NCI-H2029 (cell line): ENCODE results near the gene FBXO38.

ENCODE experiments used
- DNase-seq: peaks from one replicate; lab custom pipeline; 2025; lab: John Stamatoyannopoulos, UW

Gene FBXO38

GRCh38 chr5:148386041-148386440 is 2.3 kb downstream of the FBXO38 start:
- DNase-seq: no peak

DNA sequence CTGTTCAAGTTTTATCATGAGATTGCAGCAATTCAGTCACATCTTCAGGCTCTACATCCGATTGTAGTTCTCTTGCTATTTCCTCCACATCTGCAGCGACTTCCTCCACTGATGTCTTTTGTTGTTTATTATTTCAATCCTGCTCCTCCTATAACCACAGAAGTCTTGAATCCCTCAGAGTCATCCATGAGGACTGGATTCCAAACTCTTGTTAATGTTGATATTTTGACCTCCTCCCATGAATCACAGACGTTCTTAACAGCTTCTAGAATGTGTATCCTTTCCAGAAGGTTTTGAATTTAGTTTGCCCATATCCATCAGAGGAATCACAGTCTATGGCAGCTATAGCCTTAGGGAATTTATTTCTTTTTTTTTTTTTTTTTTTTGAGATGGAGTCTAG is 3.6 kb downstream of the FBXO38 start:
- DNase-seq: no peak

DNA sequence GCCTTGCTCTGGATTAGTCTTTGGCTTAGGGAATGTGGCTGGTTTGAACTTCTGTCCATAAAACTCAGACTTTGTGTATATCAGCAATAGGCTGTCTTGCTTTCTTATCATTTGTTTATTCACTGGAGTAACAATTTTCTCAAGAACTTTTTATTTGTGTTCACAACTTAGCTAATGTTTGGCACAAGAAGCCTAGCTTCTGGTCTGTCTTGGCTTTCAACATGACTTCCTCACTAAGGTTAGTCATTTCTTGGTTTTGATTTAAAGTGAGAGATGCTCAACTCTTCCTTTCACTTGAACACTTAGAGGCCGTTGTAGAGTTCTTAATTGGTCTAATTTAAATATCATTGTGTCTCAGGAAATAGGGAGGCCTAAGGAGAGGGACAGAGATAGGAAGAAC is 4.9 kb downstream of the FBXO38 start:
- no peak for DNase-seq

GRCh38 chr5:148390914-148391313 is 7.2 kb downstream of the FBXO38 start:
- no peak for DNase-seq

DNA sequence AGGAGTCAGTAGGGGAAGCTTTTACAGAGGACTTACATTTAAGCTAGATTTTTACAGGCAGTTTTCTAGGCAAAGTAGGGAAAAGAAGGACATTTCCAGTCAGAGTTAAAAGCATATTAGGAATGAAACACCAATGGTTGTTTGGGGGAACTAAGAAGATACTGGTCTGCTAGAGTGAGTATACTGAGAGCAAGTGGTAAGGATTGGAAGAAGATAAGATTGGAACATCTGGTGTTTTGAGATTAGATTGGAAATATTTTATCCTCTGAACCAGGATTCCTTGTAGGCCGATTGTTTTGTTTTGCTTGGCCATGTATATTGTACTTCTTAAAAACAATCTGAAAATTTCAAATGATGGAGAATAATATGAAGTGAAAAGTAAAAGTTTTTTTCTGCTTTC is 7.7 kb downstream of the FBXO38 start:
- no peak for DNase-seq

DNA sequence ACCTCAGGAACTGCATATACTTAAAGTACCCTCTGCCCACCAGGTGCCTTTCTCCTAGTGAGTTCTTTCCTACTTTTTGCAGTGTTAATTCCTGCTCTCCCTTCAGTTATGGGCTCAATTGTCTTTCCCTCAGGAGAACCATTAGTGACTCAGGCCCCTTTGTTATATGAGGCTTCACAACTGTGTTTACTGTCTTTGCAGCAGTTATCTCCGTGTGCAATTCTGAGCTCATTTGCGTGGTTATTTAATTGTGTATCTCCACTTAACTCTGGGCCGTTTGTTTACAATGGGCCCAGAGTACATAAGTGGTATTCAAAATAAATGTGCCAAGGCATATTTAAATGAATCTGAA is 9.6 kb downstream of the FBXO38 start:
- peak; percentile 94 for DNase-seq

DNA sequence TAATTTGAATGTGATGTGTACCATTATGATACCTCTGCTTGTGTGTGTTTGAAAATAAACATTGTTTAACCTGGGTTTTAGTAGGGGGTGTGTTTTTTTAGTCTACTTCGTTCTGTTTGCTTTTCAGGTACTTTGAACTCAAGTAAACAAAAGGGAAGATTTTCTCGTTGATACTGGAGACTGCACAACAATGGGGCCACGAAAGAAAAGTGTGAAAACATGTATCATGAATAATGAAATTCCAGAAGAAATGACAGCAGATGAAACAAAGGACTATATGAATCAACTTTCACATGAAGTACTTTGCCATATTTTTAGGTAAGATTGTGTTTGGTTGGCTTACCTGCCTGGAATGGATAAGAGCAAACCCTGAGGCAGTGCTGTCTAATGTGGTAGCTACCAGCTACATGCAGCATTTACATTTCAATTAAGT is 10.8 kb downstream of the FBXO38 start:
- peak; percentile 48 for DNase-seq

- no peak for DNase-seq
Measured at GRCh38 chr5:148395031-148395430, 11.3 kb downstream of the FBXO38 start.

DNA sequence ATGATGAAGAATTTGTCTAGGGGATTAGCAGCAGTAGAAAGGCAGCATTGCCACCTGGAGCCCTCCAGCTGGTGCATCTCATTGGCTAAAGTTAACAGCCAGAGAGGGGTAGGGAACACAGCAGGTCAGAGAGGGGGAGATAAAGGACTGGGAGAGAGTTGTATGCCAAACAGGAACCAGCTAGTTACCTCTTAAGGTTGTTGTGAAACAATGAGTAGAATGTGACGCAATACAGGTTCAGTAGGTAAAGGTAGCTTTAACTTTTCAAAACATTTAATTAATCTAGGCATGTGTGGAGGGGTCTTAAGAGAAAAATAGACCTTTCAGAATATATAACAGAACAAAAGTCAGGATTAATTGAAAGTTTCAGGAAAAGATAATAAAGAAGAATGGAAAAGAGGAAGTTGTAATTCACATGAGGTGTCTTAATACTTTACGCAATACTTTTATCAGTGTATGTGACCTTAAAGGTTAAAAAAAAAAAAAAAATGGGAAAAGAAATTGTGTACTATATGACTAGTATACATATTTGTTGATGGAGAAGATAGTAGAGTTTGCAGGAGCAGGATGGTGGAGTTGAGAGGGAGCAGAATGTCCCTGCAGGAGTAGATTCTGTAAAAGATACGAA is 14.3 kb downstream of the FBXO38 start:
- peak; percentile 76 for DNase-seq

GRCh38 chr5:148398698-148399121 is 15.0 kb downstream of the FBXO38 start:
- DNase-seq: no peak

GRCh38 chr5:148401604-148402003 is 17.8 kb downstream of the FBXO38 start:
- DNase-seq: no peak

GRCh38 chr5:148403344-148403743 is 19.6 kb downstream of the FBXO38 start:
- DNase-seq: no peak

DNA sequence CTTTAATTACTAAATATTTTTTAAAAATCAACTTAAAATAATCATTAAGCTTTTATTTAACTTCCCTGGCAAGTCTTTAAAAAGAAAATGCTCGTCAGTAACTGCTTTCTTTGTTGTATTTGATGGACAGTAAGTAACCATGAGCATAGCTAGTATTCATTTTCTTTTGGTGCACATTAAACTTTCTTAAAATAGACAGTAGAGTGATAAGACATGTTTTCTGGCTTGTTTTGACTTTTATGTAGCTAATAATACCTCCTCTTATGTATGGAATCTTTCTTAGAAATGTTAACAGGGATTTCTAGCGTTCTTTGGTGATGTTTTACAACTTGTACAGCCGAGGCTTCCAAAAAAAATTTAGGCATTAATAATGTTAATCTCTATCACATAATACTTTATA is 22.6 kb downstream of the FBXO38 start:
- no peak for DNase-seq

GRCh38 chr5:148408092-148408491 is 24.3 kb downstream of the FBXO38 start:
- DNase-seq: no peak

- DNase-seq: no peak
Measured at GRCh38 chr5:148412124-148412523, 28.4 kb downstream of the FBXO38 start.

GRCh38 chr5:148414833-148415232 is 31.1 kb downstream of the FBXO38 start:
- DNase-seq: no peak

- DNase-seq: no peak
Measured at GRCh38 chr5:148416416-148416815, 32.7 kb downstream of the FBXO38 start.

DNA sequence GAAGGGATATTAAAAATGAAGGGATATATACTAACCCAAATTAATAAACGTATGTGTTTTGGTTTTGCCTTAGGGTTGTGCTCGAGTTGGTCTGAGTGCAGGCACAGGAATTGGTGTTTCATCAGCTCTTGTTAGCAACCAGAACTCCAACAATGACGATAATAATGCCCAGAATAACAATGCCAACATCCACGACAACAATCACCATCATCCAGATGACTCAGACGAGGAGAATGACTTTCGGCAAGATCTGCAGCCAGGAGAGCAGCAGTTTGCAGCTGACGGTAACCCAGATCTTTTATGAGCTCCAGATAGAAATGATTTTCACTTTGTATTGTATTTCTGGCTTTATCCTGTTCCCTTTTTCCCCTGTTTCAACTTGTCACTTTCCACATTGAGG is 33.2 kb downstream of the FBXO38 start:
- DNase-seq: no peak

DNA sequence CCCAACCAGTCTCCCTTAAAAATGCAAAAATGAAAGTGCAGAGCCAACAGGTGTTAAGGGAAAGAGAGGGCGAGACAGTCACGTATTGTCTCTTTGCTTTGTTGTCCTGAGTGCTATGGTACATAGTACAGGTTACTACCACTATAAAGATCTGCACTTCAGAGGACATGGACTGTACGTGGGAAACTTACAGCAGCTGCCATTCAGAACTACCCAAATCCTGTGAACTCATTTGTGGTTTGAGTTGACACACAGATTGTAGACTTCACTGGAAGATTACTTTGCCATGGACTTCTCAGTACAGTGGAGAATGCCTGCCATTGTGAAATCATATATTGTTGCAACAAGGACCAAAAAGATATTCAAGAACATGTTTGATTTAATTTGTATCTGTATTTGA is 34.8 kb downstream of the FBXO38 start:
- DNase-seq: no peak

GRCh38 chr5:148421661-148422060 is 37.9 kb downstream of the FBXO38 start:
- no peak for DNase-seq

GRCh38 chr5:148425808-148426207 is 42.0 kb downstream of the FBXO38 start:
- no peak for DNase-seq

- DNase-seq: no peak
Measured at GRCh38 chr5:148426514-148426913, 42.8 kb downstream of the FBXO38 start.

- DNase-seq: no peak
Measured at GRCh38 chr5:148427370-148428042, 43.7 kb downstream of the FBXO38 start.

DNA sequence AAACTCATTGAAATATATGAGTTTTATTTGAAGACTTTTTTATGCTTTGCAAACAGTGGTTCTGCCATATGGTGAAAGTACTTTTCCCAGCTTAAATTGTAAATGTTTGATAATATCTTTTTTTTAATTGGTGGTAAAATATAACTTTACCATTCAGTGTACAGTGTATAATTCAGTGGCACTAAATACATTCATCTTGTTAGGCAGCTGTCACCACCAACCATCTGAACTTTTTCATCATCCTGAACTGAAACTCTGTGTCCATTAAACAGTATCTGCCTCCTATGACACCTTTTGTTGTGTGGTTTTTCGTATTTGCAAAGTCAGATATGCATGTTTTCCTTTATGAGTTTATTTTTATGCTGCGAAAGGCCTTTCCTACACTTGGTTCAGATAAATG is 45.1 kb downstream of the FBXO38 start:
- DNase-seq: no peak
